Right cardiac atrium (tissue), 5 donors: ENCODE measurements around the gene DYNLL2. TPM values are rescaled to one million over a fixed set of nuclear protein-coding genes. Genes with fewer than 3 reads are reported as not detected.

Experiments
- ATAC-seq, 2 donors: fragments of 200-7000 bp; cut with Tn5 transposase; one replicate each; pipeline versions ENCODE4 v1.8.0 to v1.9.1; 2020; ENCODE audit warnings: moderate library complexity in 2 of 2, mild to moderate bottlenecking in 1 of 2
- DNase-seq, 3 donors: peaks; one replicate each; pipeline ENCODE4 v3.0.0-alpha.2; 2020
- H3K27ac ChIP-seq: one replicate; pipeline ENCODE4 v1.5.1; 2013; ENCODE audit warnings: mild to moderate bottlenecking, low read length, control low read depth, moderate library complexity
- H3K27me3 ChIP-seq: one replicate; pipeline ENCODE4 v1.6.1; 2013; ENCODE audit not compliant: control insufficient read depth, insufficient read depth
- H3K4me1 ChIP-seq: one replicate; pipeline ENCODE4 v1.6.1; 2013; ENCODE audit warnings: low read length; ENCODE audit not compliant: control insufficient read depth, insufficient read depth
- H3K4me3 ChIP-seq: one replicate; pipeline ENCODE4 v1.5.1; 2013; ENCODE audit warnings: low read length, control low read depth
- H3K9me3 ChIP-seq: one replicate; pipeline ENCODE4 v1.6.1; 2013; ENCODE audit warnings: low read length; ENCODE audit not compliant: control insufficient read depth
- WGBS: extraction: QIAGEN DNeasy Blood & Tissue Kit; methylation state at CpG from one replicate; pipeline ENCODE4 v1.1.7; 2013; 5-methylcytosine and 5-hydroxymethylcytosine counted together
- intact Hi-C, 4 donors: fragments of 100-400 bp; cut with DNase I; formaldehyde crosslinking; loops; one replicate each; pipeline versions ENCODE4 v1.11.0 to v1.14.0; 2022 to 2023
- polyA plus RNA-seq: library from polyadenylated mRNA; stranded (reverse); fragments of 200-250 nt; gene quantifications from one replicate; pipeline ENCODE4 v1.2.3, GENCODE V29; 2013
- total RNA-seq, 4 donors: library from RNA; stranded (reverse); fragmentation: NEBNext Ultra II Directional; extraction: Animal tissue kit (Norgen Biotek cat#: 25700); gene quantifications; one replicate each; pipeline ENCODE4 v1.2.1, GENCODE V29; 2021
- donor health status: healthy with polysubstance abuse.
- donor health status: DM: no; HTN: yes; CAD: no.
- donor health status: DM: no; HTN: no; CAD: no.
- donor health status: DM: no; HTN: yes; CAD: no; lungs with severe emphysema.
- donor health status: DM: yes; HTN: yes; CAD: no.

Gene DYNLL2
- total and polyA plus RNA-seq, 5 donors = 58.1 to 73.4 (median 69.3) TPM

DNA sequence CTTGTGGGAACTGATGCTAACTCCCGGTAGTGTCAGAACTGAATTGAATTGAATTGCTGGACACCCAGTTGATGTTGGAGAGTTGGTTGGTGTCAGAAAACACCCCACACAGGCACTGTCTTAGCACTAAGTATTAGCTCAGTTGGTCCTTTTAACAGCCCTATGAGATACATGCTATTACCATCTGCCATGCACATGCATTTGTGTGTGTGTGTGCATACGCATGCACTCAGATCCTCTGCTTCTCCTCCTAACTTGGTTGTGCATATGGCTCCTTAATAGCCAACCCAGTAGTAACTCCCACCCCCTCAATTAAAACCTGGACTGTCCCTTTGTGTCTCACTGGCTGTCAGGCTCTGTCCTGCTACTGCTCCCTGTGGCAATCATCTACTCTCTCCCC lies 32.3 kb upstream of the DYNLL2 start:
- 88% methylated on average over 2 of the region's 2 CpGs for WGBS
- no peak for DNase-seq
- no peaks in the 10 kb centered on the region for H3K27me3 ChIP-seq
- H3K4me3 ChIP-seq = no peak overlapping the region
- H3K9me3 ChIP-seq = no peaks in the 10 kb centered on the region
- no peak overlapping the region for H3K27ac ChIP-seq
- H3K4me1 ChIP-seq = no peaks in the 10 kb centered on the region
- intact Hi-C loops = no loop called here
- ATAC-seq = no peak

DNA sequence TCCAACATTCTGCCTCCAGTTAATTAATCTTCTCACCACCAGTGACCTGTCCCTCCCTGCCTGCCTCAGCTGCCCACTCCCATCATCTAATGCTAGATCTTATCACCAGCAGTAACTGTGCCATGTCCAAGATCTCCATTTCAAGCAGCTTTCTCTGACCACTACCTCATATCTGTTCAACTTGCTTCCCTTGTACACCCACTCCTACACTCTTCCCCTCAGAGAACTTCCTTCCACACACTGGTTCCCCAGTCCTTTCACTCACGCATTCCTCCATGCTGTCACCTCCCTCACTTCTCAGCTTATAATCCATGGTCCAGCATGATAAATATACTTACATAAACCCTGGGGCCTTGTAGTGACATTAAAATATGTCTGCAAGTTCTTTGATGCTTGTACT lies 31.8 kb upstream of the DYNLL2 start:
- ATAC-seq = no peak
- no peak for DNase-seq
- Histone ChIP-seq H3K27ac (no peak overlapping the region), H3K27me3 (no peaks in the 10 kb centered on the region), H3K4me1 (no peaks in the 10 kb centered on the region), H3K9me3 (no peaks in the 10 kb centered on the region), H3K4me3 (no peak overlapping the region)
- intact Hi-C loops = no loop called here
- 68% methylated on average over 1 of the region's 1 CpG for WGBS

DNA sequence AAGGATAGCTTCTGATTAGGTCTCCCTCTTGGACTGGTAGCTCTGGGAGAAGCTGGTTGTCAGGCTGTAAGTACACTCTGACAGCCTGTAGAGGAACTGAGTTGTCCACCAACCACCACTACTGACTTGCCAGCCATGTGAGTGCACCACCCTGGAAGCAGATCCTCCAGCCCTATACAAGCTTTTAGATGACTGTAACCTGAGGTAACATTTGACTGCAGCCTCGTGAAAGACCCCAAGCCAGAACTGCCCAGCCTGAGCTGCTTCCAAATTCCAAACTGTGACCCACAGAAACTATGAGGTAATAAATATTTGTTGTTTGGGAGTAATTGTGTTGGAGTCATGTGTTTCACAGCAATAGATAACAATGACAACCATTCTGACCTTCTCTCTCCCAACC lies 30.8 kb upstream of the DYNLL2 start:
- Histone ChIP-seq H3K27me3 (no peaks in the 10 kb centered on the region), H3K9me3 (no peaks in the 10 kb centered on the region), H3K4me1 (no peaks in the 10 kb centered on the region), H3K4me3 (no peak overlapping the region), H3K27ac (no peak overlapping the region)
- WGBS = 67% methylated on average over 1 of the region's 1 CpG
- intact Hi-C loops = no loop called here
- ATAC-seq (no peak), DNase-seq (no peak)

- H3K4me1 ChIP-seq = no peaks in the 10 kb centered on the region
- no peaks in the 10 kb centered on the region for H3K27me3 ChIP-seq
- no peak overlapping the region for H3K27ac ChIP-seq
- 55% methylated on average over 8 of the region's 8 CpGs for WGBS
- no peaks in the 10 kb centered on the region for H3K9me3 ChIP-seq
- intact Hi-C loops = no loop called here
- no peak for DNase-seq
- no peak overlapping the region for H3K4me3 ChIP-seq
- ATAC-seq = no peak
Observed at GRCh38 chr17:58052945-58053715, 30.1 kb upstream of the DYNLL2 start.

- DNase-seq = no peak
Observed at GRCh38 chr17:58054641-58055040, 28.6 kb upstream of the DYNLL2 start.

GRCh38 chr17:58056476-58056875 lies 26.7 kb upstream of the DYNLL2 start:
- Histone ChIP-seq H3K9me3 (no peaks in the 10 kb centered on the region), H3K27ac (no peak overlapping the region), H3K4me3 (no peak overlapping the region), H3K4me1 (no peaks in the 10 kb centered on the region), H3K27me3 (no peaks in the 10 kb centered on the region)
- ATAC-seq (no peak), DNase-seq (no peak)
- intact Hi-C loops = no loop called here

More at GRCh38 chr17:58054641-58055040, 28.6 kb upstream of the DYNLL2 start:
- no peak for ATAC-seq
- Histone ChIP-seq H3K4me3 (no peak overlapping the region), H3K4me1 (no peaks in the 10 kb centered on the region), H3K9me3 (no peaks in the 10 kb centered on the region), H3K27me3 (no peaks in the 10 kb centered on the region), H3K27ac (no peak overlapping the region)
- WGBS = 83% methylated on average over 6 of the region's 6 CpGs
- intact Hi-C loops = no loop called here

DNA sequence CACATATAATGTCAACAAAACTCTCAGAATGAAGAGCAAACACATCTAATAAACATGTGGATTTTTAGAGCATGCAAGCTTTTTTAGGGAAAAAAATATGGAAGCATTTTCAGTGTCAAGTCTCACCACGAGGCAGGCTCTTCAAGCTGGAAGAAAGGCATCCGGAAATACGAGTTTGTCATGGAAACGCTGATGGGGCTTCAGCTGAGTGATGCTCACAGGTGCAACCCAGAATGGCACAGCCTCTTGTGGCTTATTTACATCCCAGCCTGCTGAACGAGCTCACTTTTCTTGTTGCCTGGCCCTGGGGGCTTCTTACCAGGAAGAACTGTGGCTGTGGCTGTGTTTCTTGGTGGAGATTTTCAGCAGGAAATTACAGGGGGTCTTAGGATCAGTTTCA lies 24.1 kb upstream of the DYNLL2 start:
- WGBS = 66% methylated on average over 5 of the region's 5 CpGs
- ATAC-seq = no peak
- no peak for DNase-seq
- intact Hi-C loops = no loop called here
- Histone ChIP-seq H3K4me1 (no peaks in the 10 kb centered on the region), H3K4me3 (no peak overlapping the region), H3K27ac (no peak overlapping the region), H3K27me3 (no peaks in the 10 kb centered on the region), H3K9me3 (no peaks in the 10 kb centered on the region)

DNA sequence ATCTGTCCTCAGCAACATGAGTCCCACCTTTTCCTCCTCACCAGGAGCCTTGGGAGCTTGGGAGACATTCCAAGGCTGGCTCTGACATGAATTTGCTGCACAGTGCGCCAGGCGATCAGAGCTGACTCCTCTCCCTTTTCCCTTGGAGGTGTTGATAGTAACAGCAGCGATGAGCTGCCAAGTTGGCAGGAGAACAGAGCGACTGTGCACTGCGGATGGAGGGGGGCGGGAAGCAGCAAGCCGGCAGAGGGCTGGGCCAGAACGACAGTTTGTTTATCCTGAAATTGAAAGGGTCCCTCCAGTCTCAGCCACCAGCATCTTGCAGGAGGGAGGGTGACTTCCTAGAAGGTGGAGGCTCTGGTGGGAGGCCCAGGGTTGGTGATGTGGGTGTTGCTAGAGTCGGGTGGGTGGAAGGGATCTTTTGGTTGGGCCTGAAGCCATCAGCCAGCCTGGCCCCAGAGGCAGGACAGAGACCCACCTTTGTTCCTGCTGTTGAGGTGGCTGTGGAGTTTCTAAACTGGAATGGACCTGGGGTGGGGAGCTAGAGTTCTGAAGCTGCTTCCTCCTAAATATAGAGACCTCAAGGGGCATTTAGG lies 22.5 kb upstream of the DYNLL2 start:
- 14% methylated on average over 9 of the region's 9 CpGs for WGBS
- H3K4me3 ChIP-seq = no peak overlapping the region
- H3K4me1 ChIP-seq = no peaks in the 10 kb centered on the region
- no peaks in the 10 kb centered on the region for H3K27me3 ChIP-seq
- ATAC-seq = peak; percentile 90 to 93
- H3K9me3 ChIP-seq = no peaks in the 10 kb centered on the region
- H3K27ac ChIP-seq = no peak overlapping the region
- DNase-seq = peak; percentile 73 to 86 (median 83)
- intact Hi-C loops = no loop called here

DNA sequence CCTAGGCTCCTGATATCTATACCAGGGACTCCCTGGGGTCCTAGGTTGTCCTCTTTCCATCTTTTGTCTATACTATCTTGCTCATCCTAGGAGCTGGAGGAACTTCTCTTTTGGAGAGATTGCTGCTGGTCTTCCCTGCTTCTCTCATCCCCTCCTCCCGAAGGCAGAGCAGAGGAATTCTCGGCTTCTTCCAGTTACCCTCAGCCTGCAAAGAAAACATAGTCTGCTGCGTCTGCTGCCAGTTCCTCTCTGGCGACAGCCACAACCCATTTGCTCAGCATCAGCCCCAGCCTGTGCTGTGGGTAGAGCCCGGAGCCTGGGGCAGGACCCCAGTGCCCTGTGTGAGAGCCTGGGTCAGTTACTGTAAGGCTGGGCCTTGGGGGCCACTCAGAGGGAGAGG lies 21.5 kb upstream of the DYNLL2 start:
- Histone ChIP-seq H3K4me1 (no peaks in the 10 kb centered on the region), H3K27ac (no peak overlapping the region), H3K27me3 (no peaks in the 10 kb centered on the region), H3K9me3 (no peaks in the 10 kb centered on the region), H3K4me3 (no peak overlapping the region)
- intact Hi-C loops = no loop called here
- 64% methylated on average over 5 of the region's 5 CpGs for WGBS
- no peak for DNase-seq
- ATAC-seq = no peak

DNA sequence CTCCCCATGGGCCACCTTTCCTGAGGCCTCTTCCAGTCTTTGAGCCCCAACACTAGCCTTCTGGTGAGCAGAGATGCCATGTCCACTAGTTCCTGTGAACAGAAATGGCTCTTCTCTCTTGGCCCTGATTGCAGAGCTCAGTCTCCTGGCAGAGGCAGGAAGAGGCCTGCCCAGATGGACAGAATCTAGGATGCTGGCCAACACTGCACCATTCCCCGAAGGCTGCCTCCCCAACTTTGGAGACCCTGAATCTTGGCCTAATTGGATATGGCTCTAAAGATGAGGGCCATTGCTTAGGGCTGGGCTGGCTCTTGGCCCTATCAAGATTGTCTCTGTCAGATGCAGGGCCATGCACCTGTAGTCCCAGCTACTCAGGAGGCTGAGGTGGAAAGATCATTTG lies 18.0 kb upstream of the DYNLL2 start:
- ATAC-seq (no peak), DNase-seq (no peak)
- Histone ChIP-seq H3K27me3 (no peaks in the 10 kb centered on the region), H3K4me1 (no peaks in the 10 kb centered on the region), H3K27ac (no peak overlapping the region), H3K9me3 (no peaks in the 10 kb centered on the region), H3K4me3 (no peak overlapping the region)
- WGBS = 54% methylated on average over 1 of the region's 1 CpG
- intact Hi-C loops = no loop called here

DNA sequence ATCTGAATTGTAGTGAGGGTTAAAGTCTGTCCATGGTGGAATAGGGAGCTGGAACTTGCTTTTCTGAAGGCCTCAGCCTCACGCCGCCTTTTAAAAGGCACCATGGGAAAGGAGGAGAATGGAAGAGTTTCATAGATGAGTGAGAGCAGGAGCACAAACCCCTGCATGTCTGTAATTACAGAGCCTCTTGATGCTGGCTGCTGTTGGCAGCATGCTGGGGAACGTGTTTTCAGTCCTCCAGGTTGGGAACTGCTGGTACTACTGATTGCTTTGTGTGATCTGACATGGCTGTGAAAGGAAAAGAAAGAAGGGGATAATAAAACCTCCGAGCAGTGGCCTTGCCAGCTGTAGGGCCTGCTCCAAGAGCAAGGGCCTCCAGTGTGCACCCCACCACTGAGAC lies 16.8 kb upstream of the DYNLL2 start:
- WGBS = 57% methylated on average over 4 of the region's 4 CpGs
- Histone ChIP-seq H3K27ac (peak overlapping the region; percentile 39), H3K27me3 (no peaks in the 10 kb centered on the region), H3K4me3 (no peak overlapping the region), H3K4me1 (no peaks in the 10 kb centered on the region), H3K9me3 (no peaks in the 10 kb centered on the region)
- no peak for DNase-seq
- peak in 1 of 2 donors; percentile 38 for ATAC-seq
- intact Hi-C loops = no loop called here
